M059J (cell line): ENCODE results near the gene RASEF. TPM values are rescaled to one million over a fixed set of nuclear protein-coding genes. Genes with fewer than 3 reads are reported as not detected.
"Not testable (repeated sequence)": the region's sequence is repeated elsewhere in the genome, so short reads cannot be mapped to it uniquely, and the experiment has no call there.

Source experiments
- DNase-seq: peaks from one replicate; pipeline ENCODE4 v3.0.0-alpha.2; 2012; ENCODE audit warnings: low read depth
- total RNA-seq: library from RNA; depleted of rRNA; stranded (reverse); fragments of >200 nt; shearing (Covaris generic); gene quantifications from 2 replicates; pipeline ENCODE4 v1.2.3, GENCODE V29; 2014

RASEF gene
- total RNA-seq, 1 experiment from 2014 or later = 2.5 TPM

- no peak for DNase-seq
Observed at GRCh38 chr9:82970359-82970758, 92.6 kb downstream of the RASEF start.

DNA sequence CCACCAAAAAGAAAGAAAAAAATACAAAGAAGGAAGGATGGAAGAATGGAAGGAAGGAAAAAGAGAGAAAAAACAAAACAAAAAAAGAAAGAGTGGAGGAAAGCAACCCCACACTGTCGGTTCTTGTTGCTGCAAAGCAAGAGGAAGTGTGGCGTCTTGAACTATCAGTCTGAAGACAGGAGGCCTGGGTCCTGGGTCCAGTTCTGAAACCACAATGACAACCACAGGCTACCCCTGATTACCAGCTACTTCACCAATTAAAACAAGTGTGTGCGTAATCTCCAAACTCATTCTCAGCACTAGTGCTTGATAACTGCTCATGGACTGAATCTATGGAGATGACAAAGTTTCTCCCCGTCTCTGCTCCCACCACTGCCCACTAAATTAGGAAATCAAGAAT is 93.7 kb downstream of the RASEF start:
- no peak for DNase-seq

GRCh38 chr9:82968816-82969215 is 94.1 kb downstream of the RASEF start:
- no peak for DNase-seq

DNA sequence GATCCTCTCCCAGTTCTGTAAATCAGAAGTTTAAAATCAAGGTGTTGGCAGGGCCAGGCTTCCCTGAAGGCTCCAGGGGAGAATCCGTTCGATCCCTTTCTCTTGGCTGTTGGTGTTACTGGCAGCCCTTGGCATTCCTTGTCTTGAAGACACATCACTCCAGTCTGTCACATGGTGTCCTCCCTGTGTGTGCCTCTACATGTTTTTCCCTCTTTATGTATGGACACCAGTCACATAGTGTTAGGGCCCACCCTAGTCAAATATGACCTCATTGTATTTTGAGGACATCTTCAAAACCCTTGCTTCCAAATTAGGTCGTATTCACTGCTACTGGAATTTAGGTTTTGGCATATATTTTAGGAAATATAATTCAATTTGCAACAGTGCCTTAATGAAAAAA is 94.6 kb downstream of the RASEF start:
- no peak for DNase-seq

GRCh38 chr9:82961504-82962125 is 101.3 kb downstream of the RASEF start:
- DNase-seq = peak; percentile 86

GRCh38 chr9:82957529-82958379 is 105.2 kb downstream of the RASEF start:
- DNase-seq = peak; percentile 63

DNA sequence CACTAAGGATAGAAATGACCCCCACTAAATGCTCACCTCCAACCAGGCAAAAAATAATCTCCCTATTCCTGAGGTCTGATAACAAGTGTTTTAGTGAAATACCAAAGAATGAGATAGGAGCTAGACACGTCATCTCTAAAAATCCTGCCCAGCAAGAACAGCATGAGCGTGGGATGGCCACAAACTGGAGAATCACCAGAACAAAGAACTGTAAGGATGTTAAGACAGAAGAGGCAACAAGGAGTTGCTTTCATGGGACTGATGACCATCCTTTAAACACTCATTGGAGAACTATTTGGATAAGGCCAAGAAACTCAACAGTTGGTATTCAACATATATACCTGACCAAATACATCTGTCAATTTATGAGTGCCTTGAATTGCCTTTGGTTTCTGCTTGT is 113.7 kb downstream of the RASEF start:
- no peak for DNase-seq

GRCh38 chr9:82940376-82940775 is 122.6 kb downstream of the RASEF start:
- no peak for DNase-seq

DNA sequence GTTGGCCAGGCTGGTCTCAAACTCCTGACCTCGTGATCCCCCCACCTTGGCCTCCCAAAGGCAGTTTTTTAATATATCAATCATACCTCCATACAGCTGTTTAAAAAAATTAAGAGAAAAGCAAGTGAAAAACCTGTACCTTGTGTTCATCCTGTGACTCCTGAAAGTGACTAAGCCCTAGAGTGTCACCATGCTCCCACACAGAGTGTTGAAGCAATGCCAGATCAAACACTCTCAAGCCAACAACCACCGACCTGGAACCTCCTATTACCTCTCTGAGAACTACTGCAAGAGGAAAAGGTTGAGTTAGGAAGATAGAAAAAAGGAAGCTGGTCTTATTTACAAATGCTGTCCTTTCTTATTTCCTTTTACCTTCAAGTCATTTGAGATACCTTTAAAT is 123.5 kb downstream of the RASEF start:
- DNase-seq = peak; percentile 81

GRCh38 chr9:82938426-82939218 is 124.3 kb downstream of the RASEF start:
- DNase-seq = no peak

GRCh38 chr9:82936561-82936960 is 126.4 kb downstream of the RASEF start:
- peak; percentile 31 for DNase-seq

GRCh38 chr9:82934949-82935348 is 128.0 kb downstream of the RASEF start:
- peak; percentile 95 for DNase-seq

- DNase-seq = not testable (repeated sequence)
Observed at GRCh38 chr9:82934025-82934424, 128.9 kb downstream of the RASEF start.

DNA sequence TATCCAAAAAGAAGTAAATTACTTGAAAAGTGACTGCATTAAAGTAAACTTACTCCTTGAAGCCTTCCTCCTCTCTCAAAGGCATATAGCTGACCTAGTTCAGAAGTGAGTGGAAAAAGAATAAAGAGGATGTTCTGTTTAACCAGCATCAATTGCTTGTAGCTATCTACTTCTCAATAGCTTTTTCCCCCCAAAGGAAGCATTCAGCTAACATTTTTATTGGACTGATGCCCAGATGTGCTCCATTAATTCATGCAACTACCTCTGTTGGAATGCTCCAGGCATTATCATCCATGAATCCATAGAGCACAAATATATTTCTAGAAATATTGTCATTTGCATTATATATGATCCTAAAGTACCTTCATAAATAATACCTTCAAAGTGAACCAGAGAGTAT is 132.8 kb downstream of the RASEF start:
- peak; percentile 16 for DNase-seq
